WERI-Rb-1 (cell line): ENCODE results near the gene CYFIP1.
A peak's percentile ranks its signal among the peaks of the same experiment; 100 is the strongest.

ENCODE experiments used
- DNase-seq: peaks from one replicate; pipeline ENCODE4 v3.0.0-alpha.2; 2020
- H3K27ac ChIP-seq: fragments of 250-450 bp; sonication (Bioruptor Pico); 2 replicates; pipeline ENCODE4 v1.5.1; 2020; ENCODE audit warnings: mild to moderate bottlenecking, moderate library complexity
- H3K27me3 ChIP-seq: fragments of 250-450 bp; sonication (Bioruptor Pico); 2 replicates; pipeline ENCODE4 v1.5.1; 2021; ENCODE audit warnings: mild to moderate bottlenecking, low read depth, moderate library complexity; ENCODE audit not compliant: insufficient read depth, severe bottlenecking
- H3K36me3 ChIP-seq: fragments of 250-450 bp; sonication (Bioruptor Pico); 2 replicates; pipeline ENCODE4 v1.5.1; 2020; ENCODE audit warnings: mild to moderate bottlenecking, moderate library complexity
- H3K4me3 ChIP-seq: 2 replicates; pipeline ENCODE4 v1.5.1; 2011; ENCODE audit warnings: low read depth, mild to moderate bottlenecking, control low read depth, low read length
- H3K9me3 ChIP-seq: fragments of 250-450 bp; sonication (Bioruptor Pico); 2 replicates; pipeline ENCODE4 v1.5.1; 2021; ENCODE audit warnings: mild to moderate bottlenecking, moderate library complexity; ENCODE audit not compliant: severe bottlenecking
- CTCF ChIP-seq: IDR thresholded peaks from 2 replicates; pipeline ENCODE4 v1.5.1; 2011; ENCODE audit warnings: low read depth, mild to moderate bottlenecking, control low read depth, inconsistent platforms, low read length

The CYFIP1 gene

GRCh38 chr15:22902578-22902977 is 77.6 kb downstream of the CYFIP1 start:
- no peaks in the 10 kb centered on the region for H3K36me3 ChIP-seq
- peak; percentile 44; the same call in 1 of the 2 replicates for TF ChIP-seq CTCF

GRCh38 chr15:22902046-22902445 is 78.1 kb downstream of the CYFIP1 start:
- DNase-seq = no peak
- H3K27ac ChIP-seq = no peak overlapping the region
- no peaks in the 10 kb centered on the region for H3K9me3 ChIP-seq
- H3K36me3 ChIP-seq = no peaks in the 10 kb centered on the region
- H3K4me3 ChIP-seq = no peak overlapping the region
- no peaks in the 10 kb centered on the region for H3K27me3 ChIP-seq
- TF ChIP-seq CTCF = no peak

More at GRCh38 chr15:22902578-22902977, 77.6 kb downstream of the CYFIP1 start:
- Histone ChIP-seq H3K27ac (no peak overlapping the region), H3K27me3 (no peaks in the 10 kb centered on the region), H3K9me3 (no peaks in the 10 kb centered on the region), H3K4me3 (no peak overlapping the region)
- no peak for DNase-seq

- H3K36me3 ChIP-seq = no peaks in the 10 kb centered on the region
- no peak for DNase-seq
- TF ChIP-seq CTCF = no peak
- H3K4me3 ChIP-seq = no peak overlapping the region
- no peaks in the 10 kb centered on the region for H3K9me3 ChIP-seq
- no peak overlapping the region for H3K27ac ChIP-seq
- no peaks in the 10 kb centered on the region for H3K27me3 ChIP-seq
Measured at GRCh38 chr15:22895465-22896190, 84.5 kb downstream of the CYFIP1 start.

- Histone ChIP-seq H3K4me3 (no peak overlapping the region), H3K9me3 (no peaks in the 10 kb centered on the region), H3K27ac (no peak overlapping the region), H3K36me3 (no peaks in the 10 kb centered on the region), H3K27me3 (no peaks in the 10 kb centered on the region)
- no peak for TF ChIP-seq CTCF
- DNase-seq = no peak
Measured at GRCh38 chr15:22893881-22894280, 86.3 kb downstream of the CYFIP1 start.

- Histone ChIP-seq H3K4me3 (no peak overlapping the region), H3K36me3 (no peaks in the 10 kb centered on the region), H3K27ac (no peak overlapping the region), H3K27me3 (no peaks in the 10 kb centered on the region), H3K9me3 (no peaks in the 10 kb centered on the region)
- DNase-seq = no peak
- no peak for TF ChIP-seq CTCF
Measured at GRCh38 chr15:22893081-22893480, 87.1 kb downstream of the CYFIP1 start.

- no peaks in the 10 kb centered on the region for H3K9me3 ChIP-seq
- no peak for DNase-seq
- no peaks in the 10 kb centered on the region for H3K27me3 ChIP-seq
- H3K27ac ChIP-seq = no peak overlapping the region
- no peaks in the 10 kb centered on the region for H3K36me3 ChIP-seq
- H3K4me3 ChIP-seq = no peak overlapping the region
- no peak for TF ChIP-seq CTCF
Measured at GRCh38 chr15:22892333-22892732, 87.8 kb downstream of the CYFIP1 start.
